ENCODE measurements around the gene VAT1L.

The VAT1L gene

GRCh38 chr16:77965346-77965745, 177.0 kb downstream of the VAT1L start:
- Histone ChIP-seq H2BK12ac (ENCODE audit: low read length) (no peak overlapping the region), H3K4ac (ENCODE audit: low read length) (no peak overlapping the region), H3K9ac (ENCODE audit: low read depth, low read length, poor library complexity) (no peak overlapping the region), H3K23ac (ENCODE audit: low read depth, low read length, poor library complexity) (no peak overlapping the region), H3K36me3 (replicated peaks in 1 of 2; ENCODE audit: control insufficient read depth in 2 of 2, insufficient read depth in 2 of 2, low read length in 2 of 2) (no peaks in the 10 kb centered on the region), H2AFZ (ENCODE audit: low read length) (no peak overlapping the region), H4K8ac (ENCODE audit: low read depth, low read length) (no peak overlapping the region), H2BK120ac (ENCODE audit: low read depth, low read length) (no peak overlapping the region), H3K9me3 (replicated peaks in 1 of 2; ENCODE audit: control insufficient read depth in 2 of 2, insufficient read depth in 1 of 2, low read depth in 1 of 2, low read length in 2 of 2) (no peaks in the 10 kb centered on the region), H3K79me1 (ENCODE audit: low read depth, low read length) (no peaks in the 10 kb centered on the region), H3K4me2 (ENCODE audit: insufficient read depth, low read length, poor library complexity, severe bottlenecking) (no peak overlapping the region), H2BK15ac (ENCODE audit: low read length) (no peak overlapping the region), H3K4me1 (ENCODE audit: control insufficient read depth in 2 of 2, insufficient read depth in 1 of 2, low read depth in 1 of 2, low read length in 2 of 2) (peaks cover 23 to 25% of the 10 kb centered on the region in 2 donors), H2BK5ac (ENCODE audit: low read length) (no peak overlapping the region), H3K27me3 (ENCODE audit: control insufficient read depth in 3 of 3, insufficient read depth in 3 of 3, low read depth in 1 of 3, low read length in 3 of 3) (no peaks in the 10 kb centered on the region), H4K91ac (ENCODE audit: low read depth, low read length, poor library complexity) (no peak overlapping the region), H3K14ac (ENCODE audit: low read length) (no peak overlapping the region), H3K18ac (ENCODE audit: low read length) (no peak overlapping the region), H2AK5ac (ENCODE audit: low read depth, low read length) (no peak overlapping the region), H3K27ac (replicated peaks; ENCODE audit: low read length) (no peak overlapping the region), H3K4me3 (ENCODE audit: low read length in 2 of 2) (no peak overlapping the region)
- DNase-seq (ENCODE audit: low spot score): no peak
- no CpG with 5 or more reads among the region's 3 CpGs for WGBS, 2 donors (ENCODE audit: extremely low coverage in 2 of 2, insufficient read length in 2 of 2, insufficient replicate concordance in 1 of 2)

- H3K9ac ChIP-seq (ENCODE audit: low read depth, low read length, poor library complexity): no peak overlapping the region
- H3K4me1 ChIP-seq (ENCODE audit: control insufficient read depth in 2 of 2, insufficient read depth in 1 of 2, low read depth in 1 of 2, low read length in 2 of 2): peaks cover 23 to 25% of the 10 kb centered on the region in 2 donors
- no peak overlapping the region for H4K8ac ChIP-seq (ENCODE audit: low read depth, low read length)
- H3K23ac ChIP-seq (ENCODE audit: low read depth, low read length, poor library complexity): no peak overlapping the region
- no CpG with 5 or more reads among the region's 7 CpGs for WGBS, 2 donors (ENCODE audit: extremely low coverage in 2 of 2, insufficient read length in 2 of 2, insufficient replicate concordance in 1 of 2)
- peak overlapping the region; percentile 26 for H2AFZ ChIP-seq (ENCODE audit: low read length)
- H3K18ac ChIP-seq (ENCODE audit: low read length): no peak overlapping the region
- no peak for DNase-seq (ENCODE audit: low spot score)
- no peaks in the 10 kb centered on the region for H3K27me3 ChIP-seq (ENCODE audit: control insufficient read depth in 3 of 3, insufficient read depth in 3 of 3, low read depth in 1 of 3, low read length in 3 of 3)
- H2AK5ac ChIP-seq (ENCODE audit: low read depth, low read length): no peak overlapping the region
- H2BK12ac ChIP-seq (ENCODE audit: low read length): no peak overlapping the region
- peak overlapping the region; percentile 24 for H3K27ac ChIP-seq (replicated peaks; ENCODE audit: low read length)
- no peak overlapping the region for H2BK120ac ChIP-seq (ENCODE audit: low read depth, low read length)
- H4K91ac ChIP-seq (ENCODE audit: low read depth, low read length, poor library complexity): no peak overlapping the region
- H2BK15ac ChIP-seq (ENCODE audit: low read length): no peak overlapping the region
- H3K79me1 ChIP-seq (ENCODE audit: low read depth, low read length): no peaks in the 10 kb centered on the region
- no peak overlapping the region for H2BK5ac ChIP-seq (ENCODE audit: low read length)
- no peak overlapping the region for H3K4ac ChIP-seq (ENCODE audit: low read length)
- no peak overlapping the region for H3K14ac ChIP-seq (ENCODE audit: low read length)
- no peaks in the 10 kb centered on the region for H3K9me3 ChIP-seq (replicated peaks in 1 of 2; ENCODE audit: control insufficient read depth in 2 of 2, insufficient read depth in 1 of 2, low read depth in 1 of 2, low read length in 2 of 2)
- no peak overlapping the region for H3K4me3 ChIP-seq (ENCODE audit: low read length in 2 of 2)
- no peak overlapping the region for H3K4me2 ChIP-seq (ENCODE audit: insufficient read depth, low read length, poor library complexity, severe bottlenecking)
- no peaks in the 10 kb centered on the region for H3K36me3 ChIP-seq (replicated peaks in 1 of 2; ENCODE audit: control insufficient read depth in 2 of 2, insufficient read depth in 2 of 2, low read length in 2 of 2)
Measured at GRCh38 chr16:77967054-77967904, 178.9 kb downstream of the VAT1L start.

- Histone ChIP-seq H3K18ac (ENCODE audit: low read length) (no peak overlapping the region), H3K27me3 (ENCODE audit: control insufficient read depth in 3 of 3, insufficient read depth in 3 of 3, low read depth in 1 of 3, low read length in 3 of 3) (no peaks in the 10 kb centered on the region), H2BK12ac (ENCODE audit: low read length) (no peak overlapping the region), H3K4me1 (ENCODE audit: control insufficient read depth in 2 of 2, insufficient read depth in 1 of 2, low read depth in 1 of 2, low read length in 2 of 2) (peaks cover 10 to 15% of the 10 kb centered on the region in 2 donors), H3K9me3 (replicated peaks in 1 of 2; ENCODE audit: control insufficient read depth in 2 of 2, insufficient read depth in 1 of 2, low read depth in 1 of 2, low read length in 2 of 2) (no peaks in the 10 kb centered on the region), H3K79me1 (ENCODE audit: low read depth, low read length) (no peaks in the 10 kb centered on the region), H3K4ac (ENCODE audit: low read length) (no peak overlapping the region), H3K27ac (replicated peaks; ENCODE audit: low read length) (no peak overlapping the region), H3K9ac (ENCODE audit: low read depth, low read length, poor library complexity) (no peak overlapping the region), H2AK5ac (ENCODE audit: low read depth, low read length) (no peak overlapping the region), H3K4me3 (ENCODE audit: low read length in 2 of 2) (no peak overlapping the region), H2BK15ac (ENCODE audit: low read length) (no peak overlapping the region), H4K91ac (ENCODE audit: low read depth, low read length, poor library complexity) (no peak overlapping the region), H3K23ac (ENCODE audit: low read depth, low read length, poor library complexity) (no peak overlapping the region), H3K4me2 (ENCODE audit: insufficient read depth, low read length, poor library complexity, severe bottlenecking) (no peak overlapping the region), H2AFZ (ENCODE audit: low read length) (no peak overlapping the region), H3K36me3 (replicated peaks in 1 of 2; ENCODE audit: control insufficient read depth in 2 of 2, insufficient read depth in 2 of 2, low read length in 2 of 2) (peaks cover 0 to 2% of the 10 kb centered on the region in 2 donors), H3K14ac (ENCODE audit: low read length) (no peak overlapping the region), H4K8ac (ENCODE audit: low read depth, low read length) (no peak overlapping the region), H2BK120ac (ENCODE audit: low read depth, low read length) (no peak overlapping the region), H2BK5ac (ENCODE audit: low read length) (no peak overlapping the region)
- no peak for DNase-seq (ENCODE audit: low spot score)
- no CpG with 5 or more reads among the region's 6 CpGs for WGBS, 2 donors (ENCODE audit: extremely low coverage in 2 of 2, insufficient read length in 2 of 2, insufficient replicate concordance in 1 of 2)
Measured at GRCh38 chr16:77969861-77970260, 181.5 kb downstream of the VAT1L start.

- H3K4me1 ChIP-seq (ENCODE audit: control insufficient read depth in 2 of 2, insufficient read depth in 1 of 2, low read depth in 1 of 2, low read length in 2 of 2): peaks cover 10 to 12% of the 10 kb centered on the region in 2 donors
- no peak overlapping the region for H2AK5ac ChIP-seq (ENCODE audit: low read depth, low read length)
- H3K23ac ChIP-seq (ENCODE audit: low read depth, low read length, poor library complexity): no peak overlapping the region
- no peak overlapping the region for H3K9ac ChIP-seq (ENCODE audit: low read depth, low read length, poor library complexity)
- H2BK12ac ChIP-seq (ENCODE audit: low read length): no peak overlapping the region
- no peaks in the 10 kb centered on the region for H3K9me3 ChIP-seq (replicated peaks in 1 of 2; ENCODE audit: control insufficient read depth in 2 of 2, insufficient read depth in 1 of 2, low read depth in 1 of 2, low read length in 2 of 2)
- no peak overlapping the region for H3K4me3 ChIP-seq (ENCODE audit: low read length in 2 of 2)
- no peak overlapping the region for H2BK120ac ChIP-seq (ENCODE audit: low read depth, low read length)
- no peak overlapping the region for H4K91ac ChIP-seq (ENCODE audit: low read depth, low read length, poor library complexity)
- DNase-seq (ENCODE audit: low spot score): no peak
- no peaks in the 10 kb centered on the region for H3K27me3 ChIP-seq (ENCODE audit: control insufficient read depth in 3 of 3, insufficient read depth in 3 of 3, low read depth in 1 of 3, low read length in 3 of 3)
- no peak overlapping the region for H3K4me2 ChIP-seq (ENCODE audit: insufficient read depth, low read length, poor library complexity, severe bottlenecking)
- no peaks in the 10 kb centered on the region for H3K79me1 ChIP-seq (ENCODE audit: low read depth, low read length)
- no peak overlapping the region for H4K8ac ChIP-seq (ENCODE audit: low read depth, low read length)
- H2BK5ac ChIP-seq (ENCODE audit: low read length): no peak overlapping the region
- H2AFZ ChIP-seq (ENCODE audit: low read length): no peak overlapping the region
- H2BK15ac ChIP-seq (ENCODE audit: low read length): no peak overlapping the region
- H3K4ac ChIP-seq (ENCODE audit: low read length): no peak overlapping the region
- H3K27ac ChIP-seq (replicated peaks; ENCODE audit: low read length): no peak overlapping the region
- H3K36me3 ChIP-seq (replicated peaks in 1 of 2; ENCODE audit: control insufficient read depth in 2 of 2, insufficient read depth in 2 of 2, low read length in 2 of 2): peaks cover 0 to 2% of the 10 kb centered on the region in 2 donors
- no peak overlapping the region for H3K14ac ChIP-seq (ENCODE audit: low read length)
- no peak overlapping the region for H3K18ac ChIP-seq (ENCODE audit: low read length)
Measured at GRCh38 chr16:77970371-77970770, 182.0 kb downstream of the VAT1L start.
